Uterus (tissue), 4 donors: ENCODE measurements around the gene ING2. TPM values are rescaled to one million over a fixed set of nuclear protein-coding genes. Genes with fewer than 3 reads are reported as not detected.

Experiments used
- DNase-seq, 2 donors: peaks; one replicate each; pipeline ENCODE4 v3.0.0-alpha.2; 2019 to 2020
- H3K27ac ChIP-seq, 2 donors: fragments of 200-600 bp; sonication (generic); 1 replicate in 1 of 2; 2 replicates in 1 of 2; pipeline ENCODE4 v1.5.1; 2016 to 2018
- H3K27me3 ChIP-seq, 2 donors: fragments of 200-600 bp; sonication (generic); one replicate each; pipeline ENCODE4 v1.5.1; 2018 to 2019; ENCODE audit warnings: control low read depth in 1 of 2
- H3K36me3 ChIP-seq, 2 donors: fragments of 200-600 bp; sonication (generic); one replicate each; pipeline ENCODE4 v1.5.1; 2019; ENCODE audit warnings: control low read depth in 1 of 2
- H3K4me1 ChIP-seq, 2 donors: fragments of 200-600 bp; sonication (generic); one replicate each; pipeline ENCODE4 v1.5.1; 2018 to 2019; ENCODE audit warnings: control low read depth in 1 of 2
- H3K4me3 ChIP-seq, 2 donors: fragments of 200-600 bp; sonication (generic); 1 replicate in 1 of 2; 2 replicates in 1 of 2; pipeline ENCODE4 v1.5.1; 2018 to 2019; ENCODE audit warnings: mild to moderate bottlenecking in 1 of 2
- H3K9me3 ChIP-seq, 2 donors: fragments of 200-600 bp; sonication (generic); one replicate each; pipeline ENCODE4 v1.5.1; 2019; ENCODE audit warnings: control low read depth in 1 of 2
- CTCF ChIP-seq, 4 experiments: fragments of 200-600 bp in 2 of 4; fragments of 450-650 bp in 2 of 4; sonication (generic) in 2 of 4; IDR thresholded peaks; one replicate each; pipeline ENCODE4 v1.5.1; 2016 to 2019; ENCODE audit warnings: antibody characterized with exemption in 4 of 4, mild to moderate bottlenecking in 2 of 4, moderate library complexity in 1 of 4
- POLR2A ChIP-seq, 2 donors: fragments of 450-650 bp; IDR thresholded peaks; one replicate each; pipeline ENCODE4 v1.6.1; 2016; ENCODE audit warnings: antibody characterized with exemption in 2 of 2, mild to moderate bottlenecking in 1 of 2, moderate library complexity in 1 of 2
- intact Hi-C: fragments of 100-400 bp; cut with DNase I; formaldehyde crosslinking; loops from one replicate; pipeline ENCODE4 v1.15.1; 2023; ENCODE audit warnings: low total_unique reads
- total RNA-seq, 4 donors: library from RNA; depleted of rRNA in 3 of 4; stranded (reverse); fragments of >200 nt in 3 of 4; gene quantifications; one replicate each; pipeline versions ENCODE4 v1.1.0 to v1.2.4, GENCODE V29; 2014 to 2023
- donor health status: DM: yes; HTN: yes; CAD: no.

The ING2 gene
- total RNA-seq, 4 donors from 2014 or later: 3.8 to 16.1 (median 10.0) TPM

GRCh38 chr4:183485411-183486160, 19.3 kb upstream of the ING2 start:
- H3K9me3 ChIP-seq: no peaks in the 10 kb centered on the region
- intact Hi-C loops: no loop called here
- H3K4me1 ChIP-seq: no peaks in the 10 kb centered on the region
- H3K27me3 ChIP-seq: no peaks in the 10 kb centered on the region
- DNase-seq: no peak
- no peaks in the 10 kb centered on the region for H3K36me3 ChIP-seq
- H3K27ac ChIP-seq: no peak overlapping the region
- TF ChIP-seq POLR2A (IDR thresholded peaks at IDR 0.05): no peak
- TF ChIP-seq CTCF (IDR thresholded peaks at IDR 0.05): no peak
- no peak overlapping the region for H3K4me3 ChIP-seq

- no peaks in the 10 kb centered on the region for H3K4me1 ChIP-seq
- H3K27ac ChIP-seq: no peak overlapping the region
- TF ChIP-seq POLR2A (IDR thresholded peaks at IDR 0.05): no peak
- TF ChIP-seq CTCF (IDR thresholded peaks at IDR 0.05): no peak
- no peaks in the 10 kb centered on the region for H3K27me3 ChIP-seq
- no peak for DNase-seq
- no peaks in the 10 kb centered on the region for H3K36me3 ChIP-seq
- intact Hi-C loops: no loop called here
- H3K4me3 ChIP-seq: no peak overlapping the region
- peaks cover 0 to 2% of the 10 kb centered on the region in 2 donors for H3K9me3 ChIP-seq
Observed at GRCh38 chr4:183492791-183493222, 12.1 kb upstream of the ING2 start.

- Histone ChIP-seq H3K9me3 (peaks cover 0 to 2% of the 10 kb centered on the region in 2 donors), H3K27me3 (no peaks in the 10 kb centered on the region), H3K4me1 (no peaks in the 10 kb centered on the region), H3K27ac (no peak overlapping the region), H3K4me3 (no peak overlapping the region), H3K36me3 (no peaks in the 10 kb centered on the region)
- TF ChIP-seq CTCF (IDR thresholded peaks at IDR 0.05) (no peak), POLR2A (IDR thresholded peaks at IDR 0.05) (no peak)
- intact Hi-C loops: no loop called here
- no peak for DNase-seq
Observed at GRCh38 chr4:183493246-183493645, 11.6 kb upstream of the ING2 start.

- Histone ChIP-seq H3K4me1 (no peaks in the 10 kb centered on the region), H3K4me3 (no peak overlapping the region), H3K27me3 (no peaks in the 10 kb centered on the region), H3K27ac (no peak overlapping the region), H3K36me3 (no peaks in the 10 kb centered on the region), H3K9me3 (peaks cover 0 to 2% of the 10 kb centered on the region in 2 donors)
- no peak for DNase-seq
- TF ChIP-seq CTCF (IDR thresholded peaks at IDR 0.05): no peak
- no peak for TF ChIP-seq POLR2A (IDR thresholded peaks at IDR 0.05)
- intact Hi-C loops: no loop called here
Observed at GRCh38 chr4:183495184-183495583, 9.7 kb upstream of the ING2 start.

- H3K27me3 ChIP-seq: no peaks in the 10 kb centered on the region
- DNase-seq: no peak
- H3K4me3 ChIP-seq: no peak overlapping the region
- H3K4me1 ChIP-seq: no peaks in the 10 kb centered on the region
- no peaks in the 10 kb centered on the region for H3K9me3 ChIP-seq
- no peaks in the 10 kb centered on the region for H3K36me3 ChIP-seq
- intact Hi-C loops: no loop called here
- H3K27ac ChIP-seq: no peak overlapping the region
- TF ChIP-seq CTCF (IDR thresholded peaks at IDR 0.05) (no peak), POLR2A (IDR thresholded peaks at IDR 0.05) (no peak)
Observed at GRCh38 chr4:183499389-183499788, 5.5 kb upstream of the ING2 start.
